GM21423 (cell line): ENCODE measurements around the gene RPL21.
"Not testable (repeated sequence)": the region's sequence is repeated elsewhere in the genome, so short reads cannot be mapped to it uniquely, and the experiment has no call there.

Experiments
- ATAC-seq: cut with Tn5 transposase; IDR thresholded peaks from one replicate; pipeline ENCODE4 v1.9.1; 2021; ENCODE audit warnings: mild to moderate bottlenecking, moderate library complexity; ENCODE audit not compliant: unreplicated experiment

The RPL21 gene

DNA sequence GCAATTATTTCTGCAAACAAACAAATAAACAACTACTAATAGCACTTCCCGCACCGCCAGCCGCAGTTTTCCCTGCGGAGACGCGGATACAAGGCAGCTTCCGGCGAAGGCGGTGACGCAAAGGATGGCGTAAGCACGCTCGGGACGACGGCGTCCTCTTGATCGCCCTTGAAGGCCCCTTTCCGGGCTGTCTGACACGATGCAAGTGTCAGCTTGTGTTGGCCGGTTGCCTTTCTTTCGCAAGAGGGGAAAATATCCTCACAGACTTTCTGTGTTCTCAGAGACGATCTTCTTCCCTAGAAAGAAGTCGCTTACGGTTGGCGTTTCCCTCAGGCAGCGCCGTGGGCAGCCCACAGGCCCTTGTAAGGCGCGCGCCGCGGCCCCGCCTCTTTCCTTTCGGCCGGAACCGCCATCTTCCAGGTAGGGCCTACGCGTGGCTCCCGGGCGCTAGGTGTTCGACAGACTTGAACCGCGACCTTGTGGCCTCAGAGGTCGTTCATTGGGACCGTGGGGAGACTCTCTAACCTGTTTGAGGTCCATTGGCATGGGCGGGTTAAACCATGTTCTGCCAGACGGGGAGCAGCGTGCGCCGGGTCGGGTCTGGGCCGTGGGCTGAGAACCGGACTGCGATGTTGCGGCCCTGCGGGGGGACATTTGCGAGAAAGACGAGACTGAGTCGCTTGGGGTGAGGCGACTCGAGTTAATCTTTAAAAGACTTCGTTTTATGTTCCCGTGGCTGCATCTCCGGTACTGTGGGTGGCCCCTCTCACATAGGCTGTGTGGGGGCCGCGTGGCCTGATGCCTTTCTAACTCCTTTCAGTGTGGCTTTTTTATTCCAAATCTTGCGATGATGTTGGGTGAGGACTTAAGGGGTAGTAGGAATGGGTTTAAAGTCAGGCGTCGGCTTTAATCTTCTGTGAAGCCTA lies at the start of gene RPL21:
Gene RPL21, plus strand, starts transcription at position 393 of the 926 bp plus-strand sequence. CDS start 2,219 bp downstream, outside the sequence.
- peak; percentile 90 for ATAC-seq

DNA sequence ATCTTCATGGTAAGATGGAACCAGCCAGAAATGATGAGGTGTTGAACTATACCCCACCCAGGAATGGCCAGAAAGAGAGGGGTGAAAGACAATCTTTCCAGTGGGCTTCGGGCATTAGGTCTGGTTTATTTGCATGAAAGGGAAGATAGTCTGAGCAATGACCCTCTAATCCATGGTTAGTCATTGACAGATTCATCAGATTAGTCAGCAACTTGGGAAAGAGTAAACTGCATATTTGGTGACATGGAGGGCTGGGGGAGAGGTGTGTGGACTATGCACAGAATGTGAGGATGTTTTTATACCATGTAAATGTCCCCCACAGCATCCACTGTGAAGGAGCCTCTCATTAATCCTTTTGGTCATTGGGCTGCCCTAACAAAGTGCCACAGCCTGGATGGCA lies 49.7 kb upstream of the RPL21 start:
- ATAC-seq: no peak

DNA sequence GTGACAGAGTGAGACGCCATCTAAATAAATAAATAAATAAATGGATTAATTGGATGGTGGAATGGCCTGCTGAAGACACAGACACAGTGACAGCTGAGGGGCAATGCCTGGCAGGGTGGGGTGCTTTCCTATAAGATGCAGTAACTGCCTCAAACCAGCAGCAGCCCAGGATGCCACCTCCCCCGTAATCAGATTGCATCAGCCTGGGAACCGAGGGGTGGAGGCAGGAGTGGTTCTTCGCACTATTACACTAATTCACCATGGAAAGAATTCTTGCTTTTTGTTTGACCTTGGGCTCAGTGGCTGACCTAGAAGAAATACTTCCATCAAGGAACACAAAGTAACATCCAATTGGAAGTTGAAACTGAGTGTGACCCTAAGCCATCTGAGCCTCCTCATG lies 48.2 kb upstream of the RPL21 start:
- no peak for ATAC-seq

DNA sequence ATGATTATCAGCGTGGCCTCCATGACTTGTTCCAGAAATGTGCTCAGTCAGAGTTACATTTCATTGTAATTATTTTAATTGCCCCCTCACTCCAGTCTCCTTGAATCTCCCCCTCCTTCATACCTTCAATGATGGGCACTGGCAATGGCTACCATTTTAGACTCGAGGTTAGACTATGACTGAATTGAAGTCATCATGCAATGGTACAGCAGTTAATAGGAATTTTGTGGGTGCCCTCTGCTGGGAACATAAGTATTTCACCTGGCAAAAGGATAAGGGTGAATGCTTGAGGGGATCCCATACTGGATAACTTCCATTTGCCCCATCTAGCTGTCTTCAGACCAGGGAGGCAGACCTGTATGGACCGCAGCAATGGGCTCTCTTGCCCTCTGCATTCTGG lies 47.5 kb upstream of the RPL21 start:
- no peak for ATAC-seq

DNA sequence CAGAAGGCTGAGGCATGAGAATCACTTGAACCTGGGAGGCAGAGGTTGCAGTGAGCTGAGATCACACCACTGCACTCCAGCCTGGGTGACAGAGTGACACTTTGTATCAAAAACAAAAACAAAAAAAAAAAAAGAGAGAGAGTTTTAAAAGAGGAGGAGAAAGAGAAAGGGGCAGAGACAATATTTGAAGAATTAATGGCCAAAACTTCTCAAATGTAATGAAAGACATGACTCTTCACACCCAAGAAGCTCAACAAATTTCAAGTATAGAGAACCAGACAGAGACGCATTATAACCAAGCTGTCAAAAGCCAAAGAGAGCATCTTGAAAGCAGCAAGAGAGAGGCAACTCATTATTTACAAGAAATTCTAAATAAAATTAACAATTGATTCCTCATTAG lies 42.8 kb upstream of the RPL21 start:
- no peak for ATAC-seq

DNA sequence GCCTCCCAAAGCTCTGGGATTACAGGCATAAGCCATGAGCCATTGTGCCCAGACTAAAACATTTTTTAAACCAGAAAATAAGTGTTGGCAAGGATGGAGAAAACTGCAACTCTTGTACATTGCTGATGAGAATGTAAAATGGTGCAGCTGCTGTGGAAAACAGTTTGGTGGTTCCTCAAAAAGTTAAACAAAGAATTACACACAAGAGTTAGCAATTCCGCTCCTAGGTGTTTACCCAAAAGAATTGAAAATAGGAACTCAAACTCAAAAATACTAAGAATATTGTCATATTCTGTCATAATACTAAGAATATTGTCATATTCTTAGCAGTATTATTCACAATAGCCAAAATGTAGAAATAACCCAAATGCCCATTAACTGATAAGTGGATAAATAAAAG lies 40.1 kb upstream of the RPL21 start:
- ATAC-seq: no peak

DNA sequence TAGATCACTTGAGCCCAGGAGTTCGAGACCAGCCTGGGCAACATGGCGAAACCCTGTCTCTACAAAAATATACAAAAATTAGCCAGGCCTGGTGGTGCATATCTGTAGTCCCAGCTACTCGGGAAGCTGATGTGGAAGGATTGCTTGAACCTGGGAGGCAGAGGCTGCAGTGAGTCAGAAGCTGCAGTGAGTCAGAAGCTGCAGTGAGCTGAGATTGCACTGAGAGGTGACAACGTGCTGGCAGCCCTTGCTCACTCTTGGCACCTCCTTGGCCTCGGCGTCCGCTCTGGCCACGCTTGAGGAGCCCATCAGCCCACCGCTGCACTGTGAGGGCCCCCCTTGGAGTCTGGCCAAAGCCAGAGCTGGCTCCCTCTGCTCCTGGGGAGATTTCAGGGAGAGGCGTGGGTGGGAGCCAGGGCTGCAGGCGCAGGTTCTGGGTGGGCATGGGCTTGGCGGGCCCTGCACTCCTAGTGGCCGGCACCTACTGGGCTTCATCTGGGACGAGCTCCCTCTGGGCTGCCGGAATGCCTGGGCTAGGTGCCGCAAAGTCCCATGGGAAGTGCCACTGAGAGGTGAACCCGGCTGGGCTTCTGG lies 39.5 kb upstream of the RPL21 start:
- ATAC-seq: no peak

DNA sequence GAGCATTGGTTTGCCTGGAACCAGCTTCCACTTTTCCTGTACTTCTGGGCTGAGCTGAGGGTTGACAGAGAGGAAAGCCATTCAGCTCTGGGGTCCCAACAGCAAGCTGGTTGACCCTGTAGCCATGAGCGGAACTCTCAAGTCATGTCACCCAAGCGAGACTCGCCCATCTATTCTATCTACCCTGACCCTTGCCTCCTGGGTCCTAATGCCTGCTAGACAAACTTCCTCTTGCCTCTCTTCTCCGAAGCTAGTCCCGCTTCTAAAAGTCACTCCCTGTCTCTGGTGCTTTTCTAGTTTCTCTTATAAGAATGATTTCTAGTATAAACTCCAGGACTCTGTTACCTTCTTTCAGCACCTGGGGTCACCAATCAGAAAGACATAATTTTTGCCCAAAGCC lies 38.0 kb upstream of the RPL21 start:
- not testable (repeated sequence) for ATAC-seq

DNA sequence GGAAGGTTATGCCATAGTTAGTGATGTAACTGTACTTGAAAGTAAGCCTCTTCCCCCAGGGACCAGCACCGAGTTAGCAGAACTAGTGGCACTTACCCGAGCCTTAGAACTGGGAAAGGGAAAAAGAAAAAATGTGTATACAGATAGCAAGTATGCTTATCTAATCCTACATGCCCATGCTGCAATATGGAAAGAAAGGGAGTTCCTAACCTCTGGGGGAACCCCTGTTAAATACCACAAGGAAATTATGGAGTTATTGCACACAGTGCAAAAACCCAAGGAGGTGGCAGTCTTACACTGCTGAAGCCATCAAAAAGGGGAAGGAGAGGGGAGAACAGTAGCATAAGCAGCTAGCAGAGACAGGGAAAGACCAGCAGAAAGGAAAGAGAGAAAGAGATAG lies 33.6 kb upstream of the RPL21 start:
- ATAC-seq: not testable (repeated sequence)

DNA sequence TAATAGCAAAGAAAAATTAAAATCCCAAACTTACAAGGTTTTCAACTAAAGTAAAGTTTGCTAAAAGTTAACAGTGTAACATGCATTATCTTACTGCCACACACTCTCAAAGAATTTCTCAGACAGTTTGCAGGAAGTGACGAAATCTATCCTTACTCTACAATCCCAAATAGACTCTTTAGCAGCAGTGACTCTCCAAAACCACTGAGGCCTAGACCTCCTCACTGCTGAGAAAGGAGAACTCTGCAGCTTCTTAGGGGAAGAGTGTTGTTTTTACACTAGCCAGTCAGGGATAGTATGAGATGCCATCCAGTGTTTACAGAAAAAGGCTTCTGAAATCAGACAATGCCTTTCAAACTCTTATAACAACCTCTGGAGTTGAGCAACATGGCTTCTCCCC lies 32.5 kb upstream of the RPL21 start:
- not testable (repeated sequence) for ATAC-seq

DNA sequence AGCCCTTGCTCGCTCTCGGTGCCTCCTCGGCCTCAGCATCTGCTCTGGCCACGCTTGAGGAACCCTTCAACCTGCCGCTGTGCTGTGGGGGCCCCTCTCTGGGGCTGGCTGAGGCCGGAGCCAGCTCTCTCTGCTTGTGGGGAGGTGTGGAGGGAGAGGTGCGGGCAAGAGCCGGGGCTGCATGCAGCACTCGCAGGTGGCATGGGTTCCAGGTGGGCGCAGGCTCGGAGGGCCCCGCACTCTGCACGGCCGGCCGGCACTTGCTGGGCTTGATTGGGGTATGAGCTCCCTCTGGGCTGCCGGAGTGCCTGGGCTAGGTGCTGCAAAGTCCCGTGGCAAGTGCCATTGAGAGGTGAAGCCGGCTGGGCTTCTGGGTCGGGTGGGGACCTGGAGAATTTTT lies 31.7 kb upstream of the RPL21 start:
- no peak for ATAC-seq

DNA sequence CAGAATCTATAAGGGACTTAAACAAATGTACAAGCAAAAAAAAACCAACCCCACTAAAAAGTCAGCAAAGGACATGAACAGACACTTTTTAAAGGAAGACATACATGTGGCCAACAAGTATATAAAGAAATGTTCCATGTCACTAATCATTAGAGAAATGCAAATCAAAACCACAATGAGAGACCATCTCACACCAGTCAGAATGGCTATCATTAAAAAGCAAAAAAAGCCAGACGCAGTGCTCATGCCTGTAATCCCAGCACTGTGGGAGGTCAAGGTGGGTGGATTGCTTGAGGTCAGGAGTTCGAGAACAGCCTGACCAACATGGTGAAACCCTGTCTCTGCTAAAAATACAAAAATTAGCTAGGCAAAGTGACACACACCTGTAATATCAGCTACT lies 29.3 kb upstream of the RPL21 start:
- peak; percentile 46 for ATAC-seq

DNA sequence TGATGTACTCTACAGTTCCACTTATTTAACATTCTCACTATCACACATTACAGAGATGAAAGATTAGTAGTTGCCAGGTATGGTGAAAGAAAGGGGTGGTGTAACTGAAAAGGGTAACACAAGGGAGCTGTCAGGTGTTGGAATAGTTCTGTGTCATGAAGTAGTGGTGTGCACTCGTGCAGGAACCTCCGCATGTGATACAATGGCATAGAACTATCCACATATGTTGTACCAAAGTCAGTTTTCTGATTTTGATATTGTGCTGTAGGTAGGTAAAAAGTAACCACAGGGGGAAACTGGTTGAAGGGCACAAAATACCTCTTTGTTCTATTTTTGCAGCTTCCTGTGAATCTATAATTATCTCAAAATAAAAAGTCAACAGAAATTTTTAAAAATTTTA lies 24.4 kb upstream of the RPL21 start:
- no peak for ATAC-seq

DNA sequence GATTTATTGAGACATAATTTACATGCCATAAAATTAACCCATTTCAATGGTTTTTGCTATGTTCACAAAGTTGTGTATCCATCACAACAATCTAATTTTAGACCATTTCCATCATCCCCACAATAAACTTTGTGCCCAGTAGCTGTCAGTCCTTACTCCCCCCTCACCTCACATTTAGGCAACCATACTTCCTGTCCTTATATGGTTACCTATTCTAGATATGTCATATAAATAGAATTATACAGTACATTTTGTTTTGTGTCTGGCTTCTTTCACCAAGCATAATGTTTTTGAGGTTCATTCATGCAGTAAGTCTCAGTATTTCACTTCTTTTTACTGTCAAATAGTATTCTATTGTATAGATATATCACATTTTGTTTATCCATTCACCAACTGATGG lies 23.2 kb upstream of the RPL21 start:
- ATAC-seq: no peak

DNA sequence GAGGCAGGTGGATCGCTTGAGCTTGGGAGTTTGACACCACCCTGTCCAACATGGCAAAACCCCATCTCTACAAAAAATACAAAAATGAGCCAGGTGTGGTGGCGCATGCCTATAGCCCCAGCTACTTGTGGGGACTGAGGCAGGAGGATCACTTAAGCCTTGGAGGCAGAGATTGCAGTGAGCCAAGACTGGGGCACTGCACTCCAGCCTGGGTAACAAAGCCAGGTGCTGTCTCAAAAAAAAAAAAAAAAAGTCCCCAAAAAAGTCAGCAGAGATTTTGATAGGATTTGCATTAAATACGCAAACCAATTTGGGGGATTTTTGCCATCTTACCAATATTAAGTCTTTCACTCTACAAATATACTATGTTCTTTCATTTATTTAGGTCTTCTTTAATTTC lies 21.7 kb upstream of the RPL21 start:
- no peak for ATAC-seq

DNA sequence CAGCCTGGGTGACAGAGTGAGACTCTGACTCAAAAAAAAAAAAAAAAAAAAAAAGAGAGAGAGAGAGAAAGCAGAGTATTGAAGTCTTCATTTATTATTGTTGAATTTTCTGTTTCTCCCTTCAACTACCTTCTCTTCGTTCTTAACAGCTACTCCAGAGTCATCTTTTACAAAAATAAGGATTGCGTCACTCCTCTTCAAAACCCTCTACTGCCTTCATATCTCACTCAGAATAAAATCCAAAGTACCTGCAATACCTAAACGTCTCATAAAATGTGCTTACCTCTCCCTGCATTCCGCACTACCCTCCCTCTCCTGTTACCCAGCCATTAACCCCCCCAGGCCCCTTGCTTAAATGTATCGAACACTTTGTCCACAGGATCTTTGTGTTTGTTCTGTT lies 17.4 kb upstream of the RPL21 start:
- ATAC-seq: no peak

DNA sequence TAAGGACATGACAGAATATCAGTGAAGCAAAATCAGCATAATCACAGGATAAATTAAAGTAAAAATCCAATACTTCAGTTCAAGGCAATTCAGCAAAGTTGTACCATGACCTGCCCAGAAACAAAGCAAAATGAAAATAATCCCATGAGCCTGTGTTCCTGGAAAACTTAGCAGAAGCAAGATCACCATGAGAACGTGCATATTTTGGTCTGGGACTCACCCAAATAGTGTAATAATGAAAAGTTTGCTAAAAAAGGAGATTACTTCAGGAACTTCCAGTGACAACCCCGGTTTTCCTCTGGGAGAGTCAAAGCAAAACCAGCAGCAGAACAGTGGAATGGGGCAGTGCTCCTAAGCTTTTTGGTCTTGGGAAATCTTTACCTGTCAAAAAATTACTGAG lies 14.9 kb upstream of the RPL21 start:
- ATAC-seq: no peak

DNA sequence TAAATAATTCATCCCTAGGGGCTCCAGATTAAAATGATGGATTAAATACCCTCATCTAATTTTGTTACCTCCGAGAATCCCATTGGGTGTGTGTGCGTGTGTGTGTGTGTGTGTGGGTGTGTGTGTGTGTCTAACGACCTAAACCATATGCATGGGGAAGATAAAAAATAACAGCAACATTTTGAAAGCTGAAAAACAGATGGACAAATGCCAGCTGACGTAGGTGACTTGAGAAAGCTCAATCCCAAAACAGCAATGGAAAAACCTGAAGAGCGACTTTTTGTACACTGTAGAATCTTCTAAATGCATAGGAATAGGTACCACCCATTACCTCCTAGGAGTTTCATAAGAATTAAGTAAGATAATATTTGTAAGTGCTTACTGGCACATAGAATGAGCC lies 8.7 kb upstream of the RPL21 start:
- no peak for ATAC-seq

DNA sequence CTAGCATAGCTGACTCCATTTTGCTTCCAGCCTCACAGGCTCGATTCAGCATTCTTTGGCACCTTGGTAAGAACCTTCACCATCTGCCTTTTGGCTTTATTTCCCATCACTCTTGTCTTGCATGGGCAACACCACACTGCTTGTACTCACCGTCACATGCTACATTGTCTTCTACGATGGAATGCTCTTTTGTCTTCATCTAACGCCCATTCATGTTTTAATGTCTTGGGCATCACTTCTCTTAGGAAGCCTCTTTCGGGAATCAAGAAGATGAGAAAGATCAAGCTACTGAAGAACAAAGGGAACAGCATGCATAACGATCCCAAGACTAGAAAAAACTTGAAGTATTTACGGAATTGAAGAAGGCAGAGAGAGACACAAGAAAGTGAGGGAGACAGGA lies 5.7 kb upstream of the RPL21 start:
- no peak for ATAC-seq

DNA sequence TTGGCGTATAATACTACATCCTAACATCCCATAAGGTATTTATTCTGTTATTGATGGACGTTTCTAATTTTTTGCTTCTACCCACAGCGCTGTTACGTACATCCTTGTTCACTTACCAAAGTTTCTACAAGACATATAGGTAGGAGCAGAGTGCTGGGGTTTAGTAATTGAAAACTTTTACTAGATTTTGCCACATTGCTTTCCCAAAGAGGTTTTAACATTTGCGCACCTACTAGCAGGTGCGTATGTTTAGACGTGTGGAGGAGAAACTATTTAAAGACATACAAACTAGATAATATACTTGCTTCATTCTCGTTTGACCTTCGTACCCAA lies 559 bp upstream of the RPL21 start:
- ATAC-seq: no peak

DNA sequence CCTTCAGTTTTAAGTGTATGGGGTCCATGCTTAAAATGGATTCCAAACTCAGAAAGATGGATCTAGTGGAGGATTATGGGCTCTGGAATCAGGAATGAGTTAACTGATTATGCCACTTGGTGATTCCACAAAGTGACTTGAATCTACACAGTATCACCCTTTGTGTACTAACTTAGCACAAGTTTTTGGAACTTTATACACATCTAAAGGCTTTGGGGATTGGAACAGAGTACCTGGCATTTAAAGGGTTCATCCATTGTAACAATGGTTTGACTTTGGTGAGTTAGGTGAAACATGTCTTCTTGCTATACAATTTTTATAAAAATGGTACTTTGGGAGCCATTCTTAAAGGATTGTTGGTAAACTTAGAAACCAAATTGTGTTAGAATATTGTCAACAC lies 1.1 kb downstream of the RPL21 start:
- no peak for ATAC-seq

DNA sequence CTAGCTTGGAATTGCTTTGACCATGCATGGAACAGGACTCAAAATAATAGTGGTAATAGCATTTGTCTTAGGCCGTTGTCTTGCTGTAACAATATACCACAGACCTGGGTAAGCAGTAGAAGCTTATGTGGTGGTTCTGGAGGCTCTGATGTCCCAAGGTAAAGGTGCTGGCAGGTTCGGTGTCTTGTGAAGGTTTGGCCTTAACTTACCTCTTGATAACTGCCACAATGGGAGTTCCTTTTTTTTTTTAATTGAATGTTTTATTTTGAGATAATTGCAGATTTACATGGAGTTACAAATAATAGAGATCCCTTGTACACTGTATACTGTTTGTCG lies 5.8 kb downstream of the RPL21 start:
- ATAC-seq: no peak
